ENCODE results near the gene TMEM88.

Gene TMEM88

DNA sequence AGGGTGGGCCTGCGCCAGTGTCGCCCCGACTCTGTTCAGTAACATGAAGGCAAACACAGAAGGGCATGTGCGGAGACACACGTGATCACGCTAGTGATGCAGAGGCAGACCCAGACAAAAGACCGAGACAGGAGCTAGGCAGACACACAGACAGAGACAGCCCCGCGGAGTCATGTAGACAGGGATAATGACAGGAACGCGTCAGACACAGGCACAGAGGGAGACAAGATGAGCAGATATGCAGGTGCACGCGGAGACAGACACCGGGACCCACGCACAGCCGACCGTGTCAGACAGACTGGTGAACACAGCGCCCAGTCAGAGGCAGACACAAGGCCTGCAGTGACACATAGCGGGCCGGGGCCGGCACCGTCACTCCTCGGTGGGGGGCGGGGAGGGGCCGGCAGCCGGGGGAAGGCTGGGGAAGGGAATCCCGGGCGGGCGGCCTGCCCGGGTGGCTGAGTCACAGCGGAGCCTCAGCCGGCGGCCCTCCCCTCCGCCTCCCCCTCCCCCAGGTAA is 13.4 kb upstream of the TMEM88 start:
- no peak for DNase-seq (ENCODE audit: low read depth, low spot score)
- TF ChIP-seq, protein P1, sequence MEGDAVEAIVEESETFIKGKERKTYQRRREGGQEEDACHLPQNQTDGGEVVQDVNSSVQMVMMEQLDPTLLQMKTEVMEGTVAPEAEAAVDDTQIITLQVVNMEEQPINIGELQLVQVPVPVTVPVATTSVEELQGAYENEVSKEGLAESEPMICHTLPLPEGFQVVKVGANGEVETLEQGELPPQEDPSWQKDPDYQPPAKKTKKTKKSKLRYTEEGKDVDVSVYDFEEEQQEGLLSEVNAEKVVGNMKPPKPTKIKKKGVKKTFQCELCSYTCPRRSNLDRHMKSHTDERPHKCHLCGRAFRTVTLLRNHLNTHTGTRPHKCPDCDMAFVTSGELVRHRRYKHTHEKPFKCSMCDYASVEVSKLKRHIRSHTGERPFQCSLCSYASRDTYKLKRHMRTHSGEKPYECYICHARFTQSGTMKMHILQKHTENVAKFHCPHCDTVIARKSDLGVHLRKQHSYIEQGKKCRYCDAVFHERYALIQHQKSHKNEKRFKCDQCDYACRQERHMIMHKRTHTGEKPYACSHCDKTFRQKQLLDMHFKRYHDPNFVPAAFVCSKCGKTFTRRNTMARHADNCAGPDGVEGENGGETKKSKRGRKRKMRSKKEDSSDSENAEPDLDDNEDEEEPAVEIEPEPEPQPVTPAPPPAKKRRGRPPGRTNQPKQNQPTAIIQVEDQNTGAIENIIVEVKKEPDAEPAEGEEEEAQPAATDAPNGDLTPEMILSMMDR (IDR thresholded peaks at IDR 0.05; ENCODE audit: insufficient read depth, low read length, missing control alignments): peak; percentile 23
- H3K4me3 ChIP-seq (ENCODE audit: low read depth, low read length): peak overlapping the region; percentile 73
- ChIA-PET POLR2A (interaction anchor here (0.5 to 4.9 kb wide), 3 partner anchors 15 to 279 kb away, joined by 3 to 48 read pairs (median 3); partner anchors contain the start of genes CYB5D1 and NAA38), CTCF (interaction anchor here (1.1 to 7.0 kb wide), 7 partner anchors 8 to 98 kb away, joined by 3 to 36 read pairs (median 3); no protein-coding TSS in a partner anchor)

DNA sequence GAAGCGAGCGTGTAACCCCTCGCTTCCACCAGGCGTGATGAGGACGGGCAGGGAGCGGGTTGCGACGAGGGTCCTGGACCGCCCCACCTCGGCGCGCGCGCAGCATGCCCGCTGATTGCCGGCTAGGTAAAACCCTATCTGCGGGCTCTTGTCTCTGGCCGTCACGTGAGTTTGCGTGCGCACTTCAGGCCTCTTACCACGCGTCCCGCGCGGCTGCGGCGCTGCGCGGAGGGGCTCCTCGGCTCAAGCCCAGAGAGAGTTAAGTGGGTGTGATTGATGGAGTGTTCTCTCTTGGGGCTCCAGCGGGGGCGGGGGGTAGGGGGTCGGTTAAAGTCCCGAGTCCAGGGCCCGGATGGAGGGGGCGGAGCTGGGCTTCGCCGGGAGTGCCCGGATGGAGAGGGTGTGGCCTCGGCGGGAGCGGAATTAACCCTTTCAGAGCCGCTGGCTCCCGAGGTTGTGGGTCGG is 12.9 kb upstream of the TMEM88 start:
- peak overlapping the region; percentile 73 for H3K4me3 ChIP-seq (ENCODE audit: low read depth, low read length)
- TF ChIP-seq, protein P1 (IDR thresholded peaks at IDR 0.05; ENCODE audit: insufficient read depth, low read length, missing control alignments): no peak
- DNase-seq (ENCODE audit: low read depth, low spot score): no peak
- ChIA-PET POLR2A (interaction anchor here (0.5 to 4.9 kb wide), 3 partner anchors 9 to 278 kb away, joined by 3 to 48 read pairs (median 12); partner anchors contain the start of genes CYB5D1, KDM6B and NAA38), CTCF (interaction anchor here (1.3 to 7.0 kb wide), 5 partner anchors 9 to 148 kb away, joined by 3 to 36 read pairs (median 5); partner anchors contain the start of gene NAA38)

DNA sequence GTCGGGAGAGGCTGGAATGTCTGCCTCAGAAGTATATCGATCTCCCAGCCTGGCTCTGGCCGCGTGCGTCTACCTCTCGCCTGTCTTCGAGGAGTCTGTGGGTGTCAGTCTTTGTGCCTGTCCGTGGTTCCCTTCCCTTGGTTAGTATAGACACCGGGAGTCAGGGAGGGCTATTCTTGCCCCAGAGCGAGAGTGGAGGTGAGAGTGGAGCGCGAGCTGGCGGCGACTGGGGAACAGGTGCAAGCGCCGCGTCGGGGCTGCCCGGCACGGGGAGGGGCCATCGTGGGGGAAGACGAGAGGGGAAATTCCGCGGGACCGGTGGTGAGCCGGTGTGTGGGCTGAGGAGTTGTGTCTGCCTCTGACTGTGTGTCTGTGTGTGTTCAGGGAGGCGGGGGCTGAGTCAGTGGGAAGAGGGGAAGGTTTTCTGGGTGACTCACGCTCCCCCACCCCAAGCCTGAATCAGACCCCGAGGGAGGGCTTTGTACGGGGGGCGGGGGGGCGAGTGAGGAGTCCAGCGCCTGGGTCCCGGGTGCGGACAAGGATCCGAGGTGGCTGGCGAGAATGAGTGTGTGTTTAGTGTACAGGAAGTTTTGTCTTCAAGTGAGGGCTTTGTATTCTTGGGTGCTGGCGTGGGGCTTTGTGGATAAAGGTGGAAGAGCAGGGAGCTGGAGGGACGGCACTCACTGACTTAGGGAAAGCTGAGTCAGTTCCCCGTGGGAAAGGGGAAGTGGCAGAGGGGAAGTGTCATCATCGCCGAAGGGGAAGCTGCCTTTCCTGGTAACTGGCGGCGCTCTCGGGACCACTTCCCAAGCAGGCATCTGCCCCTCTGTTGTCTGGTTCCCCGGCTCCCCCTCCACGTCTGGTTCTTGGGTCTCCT is 12.2 kb upstream of the TMEM88 start:
- CTCF ChIA-PET: interaction anchor here (1.1 to 7.0 kb wide), 6 partner anchors 8 to 147 kb away, joined by 3 to 36 read pairs (median 5); partner anchors contain the start of gene NAA38
- POLR2A ChIA-PET: interaction anchor here (0.8 to 4.9 kb wide), 4 partner anchors 7 to 95 kb away, joined by 3 to 48 read pairs (median 15); partner anchors contain the start of genes CYB5D1, KDM6B and NAA38
- H3K4me3 ChIP-seq (ENCODE audit: low read depth, low read length): peak overlapping the region; percentile 73
- TF ChIP-seq, protein P1 (IDR thresholded peaks at IDR 0.05; ENCODE audit: insufficient read depth, low read length, missing control alignments): no peak
- no peak for DNase-seq (ENCODE audit: low read depth, low spot score)

DNA sequence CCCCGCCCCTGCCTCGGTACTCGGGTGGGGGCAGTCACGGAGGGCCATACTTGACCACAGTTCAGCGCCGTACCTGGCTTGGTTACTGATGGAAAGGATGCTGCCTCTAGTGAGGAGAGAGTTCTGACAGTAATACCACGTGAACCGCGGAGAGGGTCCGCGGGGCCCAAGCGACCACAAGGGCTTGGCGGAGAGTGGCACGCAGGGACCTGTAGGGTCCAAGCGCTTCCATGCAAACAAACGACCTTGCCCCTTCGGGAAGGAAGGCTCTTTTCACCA is 11.7 kb upstream of the TMEM88 start:
- DNase-seq (ENCODE audit: low read depth, low spot score): no peak
- ChIA-PET CTCF (interaction anchor here (1.1 to 7.0 kb wide), 6 partner anchors 9 to 147 kb away, joined by 3 to 36 read pairs (median 5); partner anchors contain the start of gene NAA38), POLR2A (interaction anchor here (0.8 to 4.9 kb wide), 4 partner anchors 8 to 95 kb away, joined by 3 to 48 read pairs (median 15); partner anchors contain the start of genes CYB5D1, KDM6B and NAA38)
- peak overlapping the region; percentile 73 for H3K4me3 ChIP-seq (ENCODE audit: low read depth, low read length)
- TF ChIP-seq, protein P1 (IDR thresholded peaks at IDR 0.05; ENCODE audit: insufficient read depth, low read length, missing control alignments): no peak

DNA sequence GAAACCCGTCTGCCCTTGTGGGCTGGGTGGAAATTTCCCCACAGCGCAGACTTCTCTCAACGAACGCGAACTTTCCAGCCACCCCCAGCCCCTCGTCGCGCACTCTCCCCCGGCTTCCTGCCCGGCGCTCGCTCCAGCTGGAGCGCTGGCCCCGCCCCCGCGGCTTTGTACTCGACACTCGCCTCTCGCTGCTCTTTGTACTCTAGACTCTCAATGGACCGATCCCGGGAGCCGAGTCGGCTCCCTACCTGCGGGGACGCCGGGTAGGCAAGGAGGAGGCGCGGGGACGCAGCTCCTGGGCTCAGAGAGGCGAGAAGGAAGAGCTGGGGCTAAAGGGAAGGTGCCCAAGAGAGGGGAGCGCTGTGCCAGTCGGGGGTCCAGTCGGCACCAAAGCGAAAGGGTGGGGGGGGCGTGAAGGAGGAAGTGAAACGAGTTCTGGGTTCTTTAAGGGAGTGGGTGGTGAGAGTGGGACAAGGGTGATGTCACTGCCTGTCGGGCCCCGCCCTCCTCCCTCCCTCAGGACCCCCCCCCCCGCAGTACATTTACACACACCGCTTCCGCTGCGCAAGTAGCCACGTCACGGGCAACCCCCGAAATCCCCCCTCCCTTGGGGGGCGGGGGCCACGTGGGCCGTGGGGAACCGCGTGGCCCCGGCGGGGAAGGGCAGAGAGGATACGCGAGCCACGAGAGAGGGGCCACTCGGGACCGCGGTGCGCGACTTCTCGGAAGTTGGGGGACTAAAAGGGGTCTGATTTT is 11.2 kb upstream of the TMEM88 start:
- no peak for DNase-seq (ENCODE audit: low read depth, low spot score)
- TF ChIP-seq, protein P1 (IDR thresholded peaks at IDR 0.05; ENCODE audit: insufficient read depth, low read length, missing control alignments): no peak
- CTCF ChIA-PET: interaction anchor here (1.1 to 7.0 kb wide), 5 partner anchors 9 to 146 kb away, joined by 3 to 36 read pairs (median 5); partner anchors contain the start of gene NAA38

More for the DNA sequence above, 11.2 kb upstream of the TMEM88 start:
- H3K4me3 ChIP-seq (ENCODE audit: low read depth, low read length): peak overlapping the region; percentile 73
- POLR2A ChIA-PET: interaction anchor here (0.8 to 4.9 kb wide), 3 partner anchors 8 to 96 kb away, joined by 3 to 48 read pairs (median 18); partner anchors contain the start of genes CYB5D1 and NAA38
